Coronary artery (tissue), 2 donors: ENCODE results near the gene CLDN14.

Experiments used
- DNase-seq: peaks from one replicate; pipeline ENCODE4 v3.0.0-alpha.2; 2017; ENCODE audit warnings: low spot score
- H3K27ac ChIP-seq, 2 donors: fragments of 200-600 bp; sonication (generic); one replicate each; pipeline ENCODE4 v1.5.1; 2016 to 2019
- H3K4me3 ChIP-seq: fragments of 200-600 bp; sonication (generic); 2 replicates; pipeline ENCODE4 v1.5.1; 2016; ENCODE audit warnings: mild to moderate bottlenecking, moderate library complexity
- CTCF ChIP-seq: fragments of 200-600 bp; sonication (generic); IDR thresholded peaks from one replicate; pipeline ENCODE4 v1.5.1; 2019; ENCODE audit warnings: antibody characterized with exemption

Gene CLDN14

GRCh38 chr21:36429947-36430546 lies 49.9 kb downstream of the CLDN14 start:
- Histone ChIP-seq H3K27ac (peak overlapping the region; percentile 50 to 82), H3K4me3 (peak overlapping the region; percentile 53)
- peak; percentile 93 for DNase-seq
- TF ChIP-seq CTCF, result no peak

- Histone ChIP-seq H3K4me3 (no peak overlapping the region), H3K27ac (peak overlapping the region in 1 of 2 donors; percentile 82)
- DNase-seq, result no peak
- TF ChIP-seq CTCF, result no peak
Measured at GRCh38 chr21:36428761-36429432, 51.0 kb downstream of the CLDN14 start.

GRCh38 chr21:36427502-36427901 lies 52.4 kb downstream of the CLDN14 start:
- DNase-seq, result no peak
- no peak overlapping the region for H3K27ac ChIP-seq
- H3K4me3 ChIP-seq, result no peak overlapping the region
- no peak for TF ChIP-seq CTCF

- no peak for DNase-seq
- no peak for TF ChIP-seq CTCF
- Histone ChIP-seq H3K4me3 (no peak overlapping the region), H3K27ac (no peak overlapping the region)
Measured at GRCh38 chr21:36425286-36425685, 54.6 kb downstream of the CLDN14 start.

- no peak overlapping the region for H3K4me3 ChIP-seq
- no peak overlapping the region for H3K27ac ChIP-seq
- no peak for DNase-seq
- no peak for TF ChIP-seq CTCF
Measured at GRCh38 chr21:36424592-36424991, 55.3 kb downstream of the CLDN14 start.

GRCh38 chr21:36423771-36424433 lies 56.0 kb downstream of the CLDN14 start:
- no peak for DNase-seq
- TF ChIP-seq CTCF, result no peak

More at GRCh38 chr21:36423771-36424433, 56.0 kb downstream of the CLDN14 start:
- no peak overlapping the region for H3K4me3 ChIP-seq
- H3K27ac ChIP-seq, result no peak overlapping the region
